Measurements from ENCODE around the gene USO1.

DNA sequence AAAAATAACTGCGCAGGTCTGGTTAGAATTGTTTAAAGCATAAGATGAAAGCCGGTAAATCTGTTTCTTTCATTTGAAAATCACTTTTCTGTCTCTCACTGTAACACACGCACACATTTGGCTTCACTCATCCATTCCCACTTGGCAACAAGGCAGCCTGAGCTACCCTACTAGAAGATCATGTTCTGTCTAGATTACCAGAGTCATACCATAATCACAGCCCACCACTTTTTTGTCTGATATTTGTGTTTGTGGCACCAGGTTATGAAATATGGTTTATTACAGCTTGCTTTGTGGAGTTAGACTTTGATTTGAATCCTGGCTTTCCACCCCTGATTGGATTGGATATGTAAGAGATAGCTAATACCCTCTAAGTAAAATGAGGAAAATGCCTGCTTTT is 2.2 kb downstream of the USO1 start:
- TF ChIP-seq, protein P1, sequence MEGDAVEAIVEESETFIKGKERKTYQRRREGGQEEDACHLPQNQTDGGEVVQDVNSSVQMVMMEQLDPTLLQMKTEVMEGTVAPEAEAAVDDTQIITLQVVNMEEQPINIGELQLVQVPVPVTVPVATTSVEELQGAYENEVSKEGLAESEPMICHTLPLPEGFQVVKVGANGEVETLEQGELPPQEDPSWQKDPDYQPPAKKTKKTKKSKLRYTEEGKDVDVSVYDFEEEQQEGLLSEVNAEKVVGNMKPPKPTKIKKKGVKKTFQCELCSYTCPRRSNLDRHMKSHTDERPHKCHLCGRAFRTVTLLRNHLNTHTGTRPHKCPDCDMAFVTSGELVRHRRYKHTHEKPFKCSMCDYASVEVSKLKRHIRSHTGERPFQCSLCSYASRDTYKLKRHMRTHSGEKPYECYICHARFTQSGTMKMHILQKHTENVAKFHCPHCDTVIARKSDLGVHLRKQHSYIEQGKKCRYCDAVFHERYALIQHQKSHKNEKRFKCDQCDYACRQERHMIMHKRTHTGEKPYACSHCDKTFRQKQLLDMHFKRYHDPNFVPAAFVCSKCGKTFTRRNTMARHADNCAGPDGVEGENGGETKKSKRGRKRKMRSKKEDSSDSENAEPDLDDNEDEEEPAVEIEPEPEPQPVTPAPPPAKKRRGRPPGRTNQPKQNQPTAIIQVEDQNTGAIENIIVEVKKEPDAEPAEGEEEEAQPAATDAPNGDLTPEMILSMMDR (conservative IDR thresholded peaks at IDR 0.05), result no peak
- TF ChIP-seq EZH2 (IDR thresholded peaks at IDR 0.05; ENCODE audit: low read depth), result no peak

Data from PC-9 (cell line).